AG04450 (cell line): ENCODE measurements around the gene CHRNA10. TPM values are rescaled to one million over a fixed set of nuclear protein-coding genes. Genes with fewer than 3 reads are reported as not detected.

Experiments used
- CTCF ChIA-PET: fragments of 300-600, 350-600 bp; formaldehyde crosslinking; extraction: SDS; loops from one replicate; lab custom pipeline; 2022; ENCODE audit warnings: antibody characterized with exemption, inconsistent platforms; lab: Charles Lee
- POLR2A ChIA-PET: fragments of 350-600 bp; formaldehyde crosslinking; extraction: SDS; loops from one replicate; lab custom pipeline; 2021; ENCODE audit warnings: antibody characterized with exemption, inconsistent platforms; lab: Yijun Ruan, JAX
- DNase-seq: peaks from one replicate; pipeline ENCODE4 v3.0.0-alpha.2; 2011; ENCODE audit warnings: low read depth, low spot score
- H3K27ac ChIP-seq: one replicate; pipeline ENCODE4 v1.5.1; 2012; ENCODE audit warnings: low read depth, low read length, control low read depth
- H3K27me3 ChIP-seq: one replicate; pipeline ENCODE4 v1.6.0; 2012; ENCODE audit warnings: low read length; ENCODE audit not compliant: control insufficient read depth, insufficient read depth
- H3K4me3 ChIP-seq: 2 replicates; pipeline ENCODE4 v1.5.1; 2011; ENCODE audit warnings: mild to moderate bottlenecking, low read depth, low read length, control low read depth
- H3K9me3 ChIP-seq: 2 replicates; pipeline ENCODE4 v1.5.1; 2012; ENCODE audit warnings: low read length; ENCODE audit not compliant: control insufficient read depth, insufficient read depth
- CTCF ChIP-seq: IDR thresholded peaks from 2 replicates; pipeline ENCODE4 v1.5.1; 2011; ENCODE audit warnings: low read depth, low read length, control low read depth, inconsistent platforms
- polyA plus RNA-seq: library from polyadenylated mRNA; depleted of rRNA; stranded (reverse); fragments of >200 nt; gene quantifications from 2 replicates; pipeline ENCODE4 v1.2.3, GENCODE V29; 2011

The CHRNA10 gene
- polyA plus RNA-seq, 1 experiment = 0.25 TPM

DNA sequence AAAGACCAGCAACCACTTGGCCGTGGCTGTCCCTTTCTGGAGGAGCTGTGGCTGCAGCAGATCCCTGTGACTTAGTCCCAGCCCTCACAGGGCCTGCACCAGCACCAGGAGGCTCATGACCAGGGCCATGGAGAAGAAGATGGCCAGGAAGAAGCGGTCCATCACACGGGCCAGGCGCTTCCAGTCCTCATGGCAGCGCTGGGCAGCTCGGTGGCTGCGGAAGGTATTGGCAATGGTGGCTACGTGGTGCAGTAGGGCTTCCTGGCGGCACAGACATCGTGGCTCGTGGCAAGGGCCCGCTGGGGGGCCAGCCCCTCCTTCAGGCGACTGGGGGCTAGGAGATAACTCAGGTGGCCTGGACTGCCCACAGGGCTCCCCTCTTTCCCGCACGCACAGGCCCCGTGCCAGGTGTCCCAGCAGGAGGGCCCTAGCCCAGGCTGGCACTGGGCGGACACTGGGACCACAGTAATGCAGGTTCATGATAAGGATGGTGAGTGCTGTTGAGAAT, 5.1 kb downstream of the CHRNA10 start:
- no peak for TF ChIP-seq CTCF
- POLR2A ChIA-PET = no interaction called here
- Histone ChIP-seq H3K27ac (no peak overlapping the region), H3K9me3 (no peaks in the 10 kb centered on the region; the same call in 1 of the 2 replicates), H3K27me3 (no peaks in the 10 kb centered on the region), H3K4me3 (no peak overlapping the region)
- no peak for DNase-seq
- CTCF ChIA-PET = no interaction called here

- Histone ChIP-seq H3K9me3 (no peaks in the 10 kb centered on the region; the same call in 1 of the 2 replicates), H3K4me3 (no peak overlapping the region), H3K27ac (no peak overlapping the region), H3K27me3 (no peaks in the 10 kb centered on the region)
- no peak for DNase-seq
- ChIA-PET CTCF (no interaction called here), POLR2A (no interaction called here)
- TF ChIP-seq CTCF = no peak
Observed at GRCh38 chr11:3665336-3666022, 5.7 kb downstream of the CHRNA10 start.

GRCh38 chr11:3664032-3664630, 7.1 kb downstream of the CHRNA10 start:
- Histone ChIP-seq H3K4me3 (no peak overlapping the region), H3K27me3 (no peaks in the 10 kb centered on the region), H3K9me3 (no peaks in the 10 kb centered on the region; the same call in 1 of the 2 replicates), H3K27ac (no peak overlapping the region)
- ChIA-PET CTCF (no interaction called here), POLR2A (no interaction called here)
- no peak for DNase-seq
- TF ChIP-seq CTCF = no peak

DNA sequence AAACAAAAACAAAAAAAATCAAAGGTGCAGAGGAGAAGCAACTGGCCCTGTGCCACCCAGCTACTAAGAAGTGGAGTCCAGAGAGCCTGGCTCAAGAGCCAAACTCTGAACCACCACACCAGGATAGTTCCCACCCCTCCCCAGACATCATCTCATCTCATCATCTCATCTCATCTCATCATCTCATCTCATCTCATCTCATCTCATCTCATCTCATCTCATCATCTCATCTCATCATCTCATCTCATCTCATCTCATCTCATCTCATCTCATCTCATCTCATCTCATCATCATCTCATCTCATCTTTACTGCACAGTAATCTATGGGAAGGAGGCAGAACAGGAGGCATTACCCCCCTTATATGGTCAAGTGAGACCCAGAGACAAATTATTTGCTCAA, 8.3 kb downstream of the CHRNA10 start:
- DNase-seq = no peak
- TF ChIP-seq CTCF = no peak
- POLR2A ChIA-PET = no interaction called here

DNA sequence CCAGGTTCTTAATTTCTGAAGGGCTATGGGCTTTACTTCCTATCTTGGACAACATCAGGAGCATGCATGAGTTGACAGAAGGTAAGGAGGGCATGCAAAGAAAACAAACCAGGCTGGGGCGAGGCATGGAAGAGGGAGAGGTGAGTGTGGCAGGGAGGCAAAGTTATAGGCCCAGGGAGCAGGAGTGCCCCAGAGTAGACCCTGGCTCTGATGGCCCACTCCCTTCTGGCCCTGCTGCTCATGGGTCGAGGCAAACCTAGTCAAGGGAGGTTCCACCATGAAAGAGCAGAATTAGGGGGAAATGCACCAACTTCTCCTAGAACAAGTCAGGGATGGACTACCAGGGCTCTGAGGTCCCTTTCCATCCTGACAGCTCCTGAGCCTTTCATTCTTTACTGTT, 10.2 kb downstream of the CHRNA10 start:
- no peak overlapping the region for H3K4me3 ChIP-seq
- no peak for TF ChIP-seq CTCF
- peaks cover 4% of the 10 kb centered on the region for H3K27me3 ChIP-seq
- no peaks in the 10 kb centered on the region; the same call in 1 of the 2 replicates for H3K9me3 ChIP-seq
- ChIA-PET CTCF (no interaction called here), POLR2A (interaction anchor here (0.7 kb wide), 1 partner anchor 496 kb away, joined by 5 read pairs; no protein-coding TSS in a partner anchor)
- no peak for DNase-seq
- no peak overlapping the region for H3K27ac ChIP-seq

More for the DNA sequence above, 8.3 kb downstream of the CHRNA10 start:
- CTCF ChIA-PET = no interaction called here
- Histone ChIP-seq H3K27ac (no peak overlapping the region), H3K9me3 (no peaks in the 10 kb centered on the region; the same call in 1 of the 2 replicates), H3K4me3 (no peak overlapping the region), H3K27me3 (no peaks in the 10 kb centered on the region)
